ENCODE data around the gene ASGR1.
"Not testable (repeated sequence)": the region's sequence is repeated elsewhere in the genome, so short reads cannot be mapped to it uniquely, and the experiment has no call there.

ASGR1 gene

GRCh38 chr17:7168841-7169564, 10.2 kb downstream of the ASGR1 start:
- not testable (repeated sequence) for H3K4me1 ChIP-seq (ENCODE audit: control insufficient read depth, low read depth, low read length); H3K9me3 ChIP-seq (ENCODE audit: control insufficient read depth, low read depth, low read length); H3K27me3 ChIP-seq (ENCODE audit: control insufficient read depth, insufficient read depth, low read length); H3K27ac ChIP-seq (ENCODE audit: low read length); H3K9ac ChIP-seq (ENCODE audit: low read length); H3K36me3 ChIP-seq (ENCODE audit: control insufficient read depth, low read depth, low read length); H3K4me3 ChIP-seq (ENCODE audit: low read length)

GRCh38 chr17:7167832-7168231, 11.3 kb downstream of the ASGR1 start:
- Histone ChIP-seq H3K4me3 (ENCODE audit: low read length) (no peak overlapping the region), H3K9ac (ENCODE audit: low read length) (no peak overlapping the region), H3K36me3 (ENCODE audit: control insufficient read depth, low read depth, low read length) (no peaks in the 10 kb centered on the region), H3K27me3 (ENCODE audit: control insufficient read depth, insufficient read depth, low read length) (no peaks in the 10 kb centered on the region), H3K4me1 (ENCODE audit: control insufficient read depth, low read depth, low read length) (peaks cover 3% of the 10 kb centered on the region), H3K9me3 (ENCODE audit: control insufficient read depth, low read depth, low read length) (no peaks in the 10 kb centered on the region), H3K27ac (ENCODE audit: low read length) (no peak overlapping the region)

GRCh38 chr17:7166873-7167272, 12.3 kb downstream of the ASGR1 start:
- H3K27me3 ChIP-seq (ENCODE audit: control insufficient read depth, insufficient read depth, low read length), result no peaks in the 10 kb centered on the region
- no peaks in the 10 kb centered on the region for H3K9me3 ChIP-seq (ENCODE audit: control insufficient read depth, low read depth, low read length)
- H3K4me3 ChIP-seq (ENCODE audit: low read length), result no peak overlapping the region
- no peaks in the 10 kb centered on the region for H3K36me3 ChIP-seq (ENCODE audit: control insufficient read depth, low read depth, low read length)
- H3K4me1 ChIP-seq (ENCODE audit: control insufficient read depth, low read depth, low read length), result peaks cover 3% of the 10 kb centered on the region
- no peak overlapping the region for H3K9ac ChIP-seq (ENCODE audit: low read length)
- H3K27ac ChIP-seq (ENCODE audit: low read length), result no peak overlapping the region

DNA sequence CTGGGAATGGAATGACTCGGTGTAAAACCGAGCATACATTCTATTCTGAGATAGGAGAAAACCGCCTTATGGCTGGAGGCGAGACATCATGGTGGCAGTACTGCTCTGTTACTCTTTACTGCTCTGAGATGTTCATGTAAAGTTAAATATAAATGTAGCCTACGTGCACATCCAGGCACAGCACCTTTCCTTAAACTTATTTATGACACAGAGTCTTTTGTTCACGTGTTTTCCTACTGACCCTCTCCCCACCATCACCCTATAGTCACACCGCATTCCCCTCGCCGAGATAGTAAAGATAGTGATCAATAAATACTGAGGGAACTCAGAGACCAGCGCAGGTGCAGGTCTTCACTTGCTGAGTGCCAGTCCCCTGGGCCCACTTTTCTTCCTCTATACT, 19.6 kb downstream of the ASGR1 start:
- not testable (repeated sequence) for H3K4me3 ChIP-seq (ENCODE audit: low read length); H3K9ac ChIP-seq (ENCODE audit: low read length); H3K4me1 ChIP-seq (ENCODE audit: control insufficient read depth, low read depth, low read length); H3K9me3 ChIP-seq (ENCODE audit: control insufficient read depth, low read depth, low read length); H3K27me3 ChIP-seq (ENCODE audit: control insufficient read depth, insufficient read depth, low read length); H3K27ac ChIP-seq (ENCODE audit: low read length); H3K36me3 ChIP-seq (ENCODE audit: control insufficient read depth, low read depth, low read length)

GRCh38 chr17:7158424-7158823, 20.7 kb downstream of the ASGR1 start:
- not testable (repeated sequence) for H3K36me3 ChIP-seq (ENCODE audit: control insufficient read depth, low read depth, low read length); H3K9me3 ChIP-seq (ENCODE audit: control insufficient read depth, low read depth, low read length); H3K4me1 ChIP-seq (ENCODE audit: control insufficient read depth, low read depth, low read length); H3K9ac ChIP-seq (ENCODE audit: low read length); H3K27me3 ChIP-seq (ENCODE audit: control insufficient read depth, insufficient read depth, low read length); H3K27ac ChIP-seq (ENCODE audit: low read length); H3K4me3 ChIP-seq (ENCODE audit: low read length)

DNA sequence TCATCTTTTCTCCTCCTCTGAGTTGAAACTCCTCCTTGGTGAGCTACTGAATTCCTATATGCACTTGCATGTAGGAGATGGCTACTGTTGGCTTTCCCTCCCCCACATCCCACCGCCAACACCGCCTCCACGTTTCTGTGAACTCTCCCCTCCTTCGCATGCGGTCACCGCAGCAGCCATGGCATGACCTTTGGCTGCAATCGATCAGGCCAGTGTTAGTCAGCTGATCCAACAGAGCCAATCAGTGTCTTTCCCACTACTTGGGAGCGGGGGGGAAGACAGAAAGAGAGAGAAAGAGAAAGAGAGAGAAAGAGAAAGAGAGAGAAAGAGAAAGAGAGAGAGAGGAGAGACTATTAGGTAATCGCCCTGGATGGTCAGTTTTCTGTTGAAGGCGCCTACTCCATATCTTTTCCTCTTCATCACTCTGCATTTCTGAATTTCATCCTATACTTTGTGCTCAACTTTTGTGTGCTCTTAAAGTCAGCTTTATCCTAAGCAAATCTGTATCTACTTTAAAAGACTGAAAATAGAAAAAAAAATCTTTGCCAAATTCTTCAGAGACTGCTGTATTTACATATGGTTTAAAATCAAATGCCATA, 22.7 kb downstream of the ASGR1 start:
- Histone ChIP-seq H3K9ac (ENCODE audit: low read length) (no peak overlapping the region), H3K36me3 (ENCODE audit: control insufficient read depth, low read depth, low read length) (no peaks in the 10 kb centered on the region), H3K27ac (ENCODE audit: low read length) (no peak overlapping the region), H3K9me3 (ENCODE audit: control insufficient read depth, low read depth, low read length) (no peaks in the 10 kb centered on the region), H3K4me1 (ENCODE audit: control insufficient read depth, low read depth, low read length) (no peaks in the 10 kb centered on the region), H3K27me3 (ENCODE audit: control insufficient read depth, insufficient read depth, low read length) (no peaks in the 10 kb centered on the region), H3K4me3 (ENCODE audit: low read length) (no peak overlapping the region)

- Histone ChIP-seq H3K4me1 (ENCODE audit: control insufficient read depth, low read depth, low read length) (peaks cover 10% of the 10 kb centered on the region), H3K9ac (ENCODE audit: low read length) (no peak overlapping the region), H3K9me3 (ENCODE audit: control insufficient read depth, low read depth, low read length) (no peaks in the 10 kb centered on the region), H3K36me3 (ENCODE audit: control insufficient read depth, low read depth, low read length) (no peaks in the 10 kb centered on the region), H3K27me3 (ENCODE audit: control insufficient read depth, insufficient read depth, low read length) (no peaks in the 10 kb centered on the region), H3K27ac (ENCODE audit: low read length) (no peak overlapping the region), H3K4me3 (ENCODE audit: low read length) (no peak overlapping the region)
Measured at GRCh38 chr17:7147772-7148171, 31.4 kb downstream of the ASGR1 start.

GRCh38 chr17:7146115-7146514, 33.1 kb downstream of the ASGR1 start:
- Histone ChIP-seq H3K9me3 (ENCODE audit: control insufficient read depth, low read depth, low read length) (no peaks in the 10 kb centered on the region), H3K4me3 (ENCODE audit: low read length) (no peak overlapping the region), H3K4me1 (ENCODE audit: control insufficient read depth, low read depth, low read length) (peaks cover 10% of the 10 kb centered on the region), H3K36me3 (ENCODE audit: control insufficient read depth, low read depth, low read length) (no peaks in the 10 kb centered on the region), H3K27me3 (ENCODE audit: control insufficient read depth, insufficient read depth, low read length) (no peaks in the 10 kb centered on the region), H3K9ac (ENCODE audit: low read length) (no peak overlapping the region), H3K27ac (ENCODE audit: low read length) (no peak overlapping the region)

DNA sequence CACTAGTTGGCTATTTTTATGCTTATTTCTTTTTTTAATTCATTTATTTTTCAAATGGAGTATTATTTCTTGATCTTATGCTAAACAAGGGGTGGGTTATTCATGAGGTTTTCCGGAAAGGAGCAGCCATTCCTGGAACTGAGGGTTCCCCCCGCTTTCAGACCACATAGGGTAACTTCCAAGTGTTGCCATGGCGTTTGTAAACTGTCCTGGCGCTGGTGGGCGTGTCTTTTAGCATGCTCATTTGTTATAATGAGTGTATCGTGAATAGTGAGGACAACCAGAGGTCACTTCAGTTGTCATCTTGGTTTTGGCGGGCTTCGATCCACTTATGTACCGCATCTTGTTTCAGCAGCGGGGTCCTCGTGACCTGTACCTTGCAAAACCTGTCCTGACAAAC, 35.0 kb downstream of the ASGR1 start:
- Histone ChIP-seq H3K27me3 (ENCODE audit: control insufficient read depth, insufficient read depth, low read length) (no peaks in the 10 kb centered on the region), H3K4me3 (ENCODE audit: low read length) (no peak overlapping the region), H3K27ac (ENCODE audit: low read length) (no peak overlapping the region), H3K4me1 (ENCODE audit: control insufficient read depth, low read depth, low read length) (peaks cover 13% of the 10 kb centered on the region), H3K9ac (ENCODE audit: low read length) (no peak overlapping the region), H3K9me3 (ENCODE audit: control insufficient read depth, low read depth, low read length) (no peaks in the 10 kb centered on the region), H3K36me3 (ENCODE audit: control insufficient read depth, low read depth, low read length) (no peaks in the 10 kb centered on the region)

DNA sequence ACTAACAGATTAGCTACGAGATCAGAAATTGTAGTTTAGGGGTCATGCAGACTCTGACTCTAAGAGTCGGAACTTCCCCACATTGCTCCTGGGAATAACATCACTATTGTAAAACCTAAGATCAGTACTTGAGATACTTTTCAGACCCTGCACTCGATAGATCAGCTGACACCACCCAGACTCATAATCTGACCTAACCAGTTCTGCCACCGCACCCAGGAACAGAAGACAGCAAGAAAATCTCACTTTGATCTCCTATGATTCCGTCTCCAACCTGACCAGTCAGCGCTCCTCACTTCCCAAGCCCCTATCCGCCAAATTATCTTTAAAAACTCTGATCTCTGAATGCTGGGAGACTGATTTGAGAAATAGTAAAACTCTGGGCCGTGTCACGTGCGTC, 37.3 kb downstream of the ASGR1 start:
- no peak overlapping the region for H3K27ac ChIP-seq (ENCODE audit: low read length)
- H3K4me3 ChIP-seq (ENCODE audit: low read length), result no peak overlapping the region
- no peaks in the 10 kb centered on the region for H3K36me3 ChIP-seq (ENCODE audit: control insufficient read depth, low read depth, low read length)
- H3K27me3 ChIP-seq (ENCODE audit: control insufficient read depth, insufficient read depth, low read length), result no peaks in the 10 kb centered on the region
- H3K4me1 ChIP-seq (ENCODE audit: control insufficient read depth, low read depth, low read length), result peaks cover 13% of the 10 kb centered on the region
- no peak overlapping the region for H3K9ac ChIP-seq (ENCODE audit: low read length)
- H3K9me3 ChIP-seq (ENCODE audit: control insufficient read depth, low read depth, low read length), result no peaks in the 10 kb centered on the region

DNA sequence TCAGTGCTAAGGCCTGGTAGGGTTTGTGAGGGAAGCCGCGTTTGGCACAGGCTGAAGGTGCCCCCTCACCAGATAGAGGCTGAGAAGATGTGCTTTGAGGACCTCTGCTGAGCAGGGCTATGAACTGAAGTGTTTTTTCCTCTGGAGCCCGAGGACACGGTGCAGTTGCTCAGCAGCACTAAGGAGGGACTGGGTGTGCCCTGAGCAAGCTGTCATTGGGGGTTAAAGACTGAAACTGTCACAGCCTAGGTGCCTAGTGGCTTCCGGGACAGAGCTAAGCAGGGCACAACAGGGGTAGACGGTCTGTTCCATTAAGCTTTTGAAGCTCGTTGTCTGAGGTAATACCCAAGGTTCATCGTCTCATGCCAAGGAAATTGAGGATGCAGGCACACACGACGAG, 39.8 kb downstream of the ASGR1 start:
- H3K9ac ChIP-seq (ENCODE audit: low read length), result no peak overlapping the region
- H3K27me3 ChIP-seq (ENCODE audit: control insufficient read depth, insufficient read depth, low read length), result no peaks in the 10 kb centered on the region
- no peaks in the 10 kb centered on the region for H3K9me3 ChIP-seq (ENCODE audit: control insufficient read depth, low read depth, low read length)
- no peak overlapping the region for H3K27ac ChIP-seq (ENCODE audit: low read length)
- no peak overlapping the region for H3K4me3 ChIP-seq (ENCODE audit: low read length)
- H3K4me1 ChIP-seq (ENCODE audit: control insufficient read depth, low read depth, low read length), result peaks cover 7% of the 10 kb centered on the region
- no peaks in the 10 kb centered on the region for H3K36me3 ChIP-seq (ENCODE audit: control insufficient read depth, low read depth, low read length)

DNA sequence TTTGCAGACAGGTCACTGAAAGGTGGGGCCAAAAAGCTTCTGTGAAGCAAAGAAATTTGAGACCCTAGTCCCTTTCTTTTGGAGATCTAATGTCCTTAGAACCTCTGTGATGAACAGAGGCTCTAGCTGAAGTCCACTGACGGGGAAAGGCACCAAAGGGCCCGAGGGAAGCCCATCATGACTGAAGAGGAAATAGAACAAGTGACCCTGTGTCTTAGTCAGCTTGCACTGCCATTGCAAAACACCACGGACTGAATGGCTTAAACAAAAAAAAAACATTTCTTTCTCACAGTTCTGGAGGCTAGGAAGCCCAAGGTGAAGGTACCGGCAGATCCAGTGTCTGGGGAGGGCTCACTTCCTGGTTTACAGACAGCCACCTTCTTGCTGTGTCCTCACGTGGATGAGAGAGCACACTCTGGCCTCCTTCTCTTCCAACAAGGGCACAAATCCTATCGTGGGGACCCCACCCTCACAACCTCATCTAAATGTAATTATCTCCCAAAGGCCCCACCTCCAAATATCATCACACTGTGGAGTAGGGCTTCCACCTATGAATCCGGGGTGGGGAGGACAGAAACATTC, 40.3 kb downstream of the ASGR1 start:
- H3K27me3 ChIP-seq (ENCODE audit: control insufficient read depth, insufficient read depth, low read length), result peaks cover 3% of the 10 kb centered on the region
- H3K27ac ChIP-seq (ENCODE audit: low read length), result no peak overlapping the region
- H3K9me3 ChIP-seq (ENCODE audit: control insufficient read depth, low read depth, low read length), result no peaks in the 10 kb centered on the region
- H3K36me3 ChIP-seq (ENCODE audit: control insufficient read depth, low read depth, low read length), result no peaks in the 10 kb centered on the region
- peaks cover 9% of the 10 kb centered on the region for H3K4me1 ChIP-seq (ENCODE audit: control insufficient read depth, low read depth, low read length)
- no peak overlapping the region for H3K9ac ChIP-seq (ENCODE audit: low read length)
- no peak overlapping the region for H3K4me3 ChIP-seq (ENCODE audit: low read length)

Data from iPS-18a (cell line).